ENCODE results near the gene INPP4B. TPM values are rescaled to one million over a fixed set of nuclear protein-coding genes. Genes with fewer than 3 reads are reported as not detected.
"Not testable (repeated sequence)": the region's sequence is repeated elsewhere in the genome, so short reads cannot be mapped to it uniquely, and the experiment has no call there.

INPP4B gene
- total RNA-seq, 1 donor from 2014 or later, result 8.2 TPM

GRCh38 chr4:142085513-142086292 is 760.4 kb downstream of the INPP4B start:
- DNase-seq (ENCODE audit: low spot score in 2 of 2) (no peak), FAIRE-seq (no peak)

GRCh38 chr4:142083264-142083663 is 762.8 kb downstream of the INPP4B start:
- no peak for DNase-seq (ENCODE audit: low spot score in 2 of 2)
- FAIRE-seq, result no peak

GRCh38 chr4:142081025-142081424 is 765.1 kb downstream of the INPP4B start:
- FAIRE-seq (no peak), DNase-seq (ENCODE audit: low spot score in 2 of 2) (no peak)

- DNase-seq (ENCODE audit: low spot score in 2 of 2) (no peak), FAIRE-seq (no peak)
Measured at GRCh38 chr4:142079959-142080358, 766.1 kb downstream of the INPP4B start.

GRCh38 chr4:142077048-142077447 is 769.1 kb downstream of the INPP4B start:
- FAIRE-seq (no peak), DNase-seq (ENCODE audit: low spot score in 2 of 2) (no peak)

GRCh38 chr4:142068304-142068703 is 777.8 kb downstream of the INPP4B start:
- not testable (repeated sequence) for FAIRE-seq; DNase-seq (ENCODE audit: low spot score in 2 of 2)

- DNase-seq (ENCODE audit: low spot score in 2 of 2); FAIRE-seq: not testable (repeated sequence)
Measured at GRCh38 chr4:142066562-142066961, 779.5 kb downstream of the INPP4B start.

- FAIRE-seq (no peak), DNase-seq (ENCODE audit: low spot score in 2 of 2) (no peak)
Measured at GRCh38 chr4:142065086-142065647, 780.9 kb downstream of the INPP4B start.

GRCh38 chr4:142064181-142064580 is 781.9 kb downstream of the INPP4B start:
- FAIRE-seq (no peak), DNase-seq (ENCODE audit: low spot score in 2 of 2) (no peak)

GRCh38 chr4:142045996-142046395 is 800.1 kb downstream of the INPP4B start:
- no peak for DNase-seq (ENCODE audit: low spot score in 2 of 2)
- FAIRE-seq, result no peak

GRCh38 chr4:142044271-142044670 is 801.8 kb downstream of the INPP4B start:
- DNase-seq (ENCODE audit: low spot score in 2 of 2) (no peak), FAIRE-seq (no peak)

- no peak for DNase-seq (ENCODE audit: low spot score in 2 of 2)
- no peak for FAIRE-seq
Measured at GRCh38 chr4:142043509-142043908, 802.6 kb downstream of the INPP4B start.

GRCh38 chr4:142041788-142042187 is 804.3 kb downstream of the INPP4B start:
- FAIRE-seq (no peak), DNase-seq (ENCODE audit: low spot score in 2 of 2) (no peak)

GRCh38 chr4:142040043-142040442 is 806.1 kb downstream of the INPP4B start:
- no peak for FAIRE-seq
- no peak for DNase-seq (ENCODE audit: low spot score in 2 of 2)

GRCh38 chr4:142036795-142037583 is 809.1 kb downstream of the INPP4B start:
- no peak for FAIRE-seq
- no peak for DNase-seq (ENCODE audit: low spot score in 2 of 2)

GRCh38 chr4:142035566-142035965 is 810.5 kb downstream of the INPP4B start:
- DNase-seq (ENCODE audit: low spot score in 2 of 2) (no peak), FAIRE-seq (no peak)

GRCh38 chr4:142034101-142034500 is 812.0 kb downstream of the INPP4B start:
- DNase-seq (ENCODE audit: low spot score in 2 of 2), result no peak
- FAIRE-seq, result no peak

GRCh38 chr4:142030010-142030409 is 816.1 kb downstream of the INPP4B start:
- DNase-seq (ENCODE audit: low spot score in 2 of 2) (no peak), FAIRE-seq (no peak)

- DNase-seq (ENCODE audit: low spot score in 2 of 2), result no peak
Measured at GRCh38 chr4:142021761-142022160, 824.3 kb downstream of the INPP4B start.

GRCh38 chr4:142021181-142021580 is 824.9 kb downstream of the INPP4B start:
- DNase-seq (ENCODE audit: low spot score in 2 of 2) (no peak), FAIRE-seq (no peak)

More at GRCh38 chr4:142021761-142022160, 824.3 kb downstream of the INPP4B start:
- FAIRE-seq, result no peak

GRCh38 chr4:142016031-142016430 is 830.1 kb downstream of the INPP4B start:
- FAIRE-seq (no peak), DNase-seq (ENCODE audit: low spot score in 2 of 2) (no peak)
